Natural killer cell (primary cell): Measurements from ENCODE around the gene SETX. TPM values are rescaled to one million over a fixed set of nuclear protein-coding genes. Genes with fewer than 3 reads are reported as not detected.

Experiments used
- ATAC-seq, 3 donors: fragments of 150-1000 bp in 2 of 3; fragments of 200-7000 bp in 1 of 3; cut with Tn5 transposase; 1 replicate in 1 of 3; 2 replicates in 2 of 3; pipeline ENCODE4 v1.10.0; 2021; ENCODE audit warnings: mild to moderate bottlenecking in 2 of 3, moderate library complexity in 2 of 3
- DNase-seq, 2 donors: peaks; one replicate each; pipeline versions ENCODE4 v3.0.0 to v3.0.0-alpha.2; 2013 to 2021; ENCODE audit warnings: mixed read lengths in 1 of 2
- H3K27ac ChIP-seq: one replicate; pipeline ENCODE4 v1.5.1; 2013; ENCODE audit warnings: mild to moderate bottlenecking, low read length
- H3K27me3 ChIP-seq: one replicate; pipeline ENCODE4 v1.6.1; 2013; ENCODE audit warnings: low read length; ENCODE audit not compliant: control insufficient read depth, insufficient read depth
- H3K36me3 ChIP-seq: one replicate; pipeline ENCODE4 v1.6.1; 2013; ENCODE audit warnings: low read length; ENCODE audit not compliant: control insufficient read depth, insufficient read depth
- H3K4me1 ChIP-seq: one replicate; pipeline ENCODE4 v1.6.1; 2013; ENCODE audit warnings: low read length; ENCODE audit not compliant: control insufficient read depth, insufficient read depth
- H3K4me3 ChIP-seq: one replicate; pipeline ENCODE4 v1.5.1; 2013; ENCODE audit warnings: low read length
- H3K9me3 ChIP-seq: one replicate; pipeline ENCODE4 v1.6.1; 2013; ENCODE audit warnings: low read length; ENCODE audit not compliant: control insufficient read depth, insufficient read depth
- H3K27ac Mint-ChIP-seq, 2 donors: one replicate each; pipeline ENCODE4 v1.8.0; 2022; ENCODE audit warnings: mild to moderate bottlenecking in 2 of 2, mixed read lengths in 2 of 2, moderate library complexity in 1 of 2
- H3K27me3 Mint-ChIP-seq, 2 donors: one replicate each; pipeline ENCODE4 v1.8.0; 2022; ENCODE audit warnings: low read depth in 2 of 2, mixed read lengths in 2 of 2
- H3K36me3 Mint-ChIP-seq: one replicate; pipeline ENCODE4 v1.8.0; 2022; ENCODE audit warnings: mixed read lengths
- H3K4me1 Mint-ChIP-seq, 2 donors: one replicate each; pipeline ENCODE4 v1.8.0; 2022; ENCODE audit warnings: mixed read lengths in 2 of 2
- H3K4me3 Mint-ChIP-seq: one replicate; pipeline ENCODE4 v1.8.0; 2022; ENCODE audit warnings: mild to moderate bottlenecking, moderate library complexity, mixed read lengths
- H3K9me3 Mint-ChIP-seq, 2 donors: one replicate each; pipeline ENCODE4 v1.8.0; 2022; ENCODE audit warnings: mixed read lengths in 2 of 2
- WGBS: methylation state at CpG from one replicate; pipeline ENCODE4 v1.1.7; 2013; ENCODE audit warnings: missing lambda C conversion rate; ENCODE audit not compliant: insufficient coverage; 5-methylcytosine and 5-hydroxymethylcytosine counted together
- intact Hi-C: fragments of 100-400 bp; cut with micrococcal nuclease; formaldehyde crosslinking; loops from one replicate; pipeline ENCODE4 v1.14.2; 2022
- total RNA-seq, 4 donors: library from RNA; stranded (reverse); fragments of 120-200 nt in 1 of 4; gene quantifications; one replicate each; pipeline versions ENCODE4 v1.2.3 to v1.2.4, GENCODE V29; 2013 to 2022
- TF ChIP-seq, protein P1 (sequence below): fragments of 200-600 bp; IDR thresholded peaks from one replicate; pipeline ENCODE4 v1.8.0; 2022; ENCODE audit warnings: antibody characterized with exemption

The SETX gene
- total RNA-seq, 3 donors from 2014 or later (not counting 1 experiment from before 2014, with no cell fraction given): 85.3 to 109 (median 97.7) TPM

DNA sequence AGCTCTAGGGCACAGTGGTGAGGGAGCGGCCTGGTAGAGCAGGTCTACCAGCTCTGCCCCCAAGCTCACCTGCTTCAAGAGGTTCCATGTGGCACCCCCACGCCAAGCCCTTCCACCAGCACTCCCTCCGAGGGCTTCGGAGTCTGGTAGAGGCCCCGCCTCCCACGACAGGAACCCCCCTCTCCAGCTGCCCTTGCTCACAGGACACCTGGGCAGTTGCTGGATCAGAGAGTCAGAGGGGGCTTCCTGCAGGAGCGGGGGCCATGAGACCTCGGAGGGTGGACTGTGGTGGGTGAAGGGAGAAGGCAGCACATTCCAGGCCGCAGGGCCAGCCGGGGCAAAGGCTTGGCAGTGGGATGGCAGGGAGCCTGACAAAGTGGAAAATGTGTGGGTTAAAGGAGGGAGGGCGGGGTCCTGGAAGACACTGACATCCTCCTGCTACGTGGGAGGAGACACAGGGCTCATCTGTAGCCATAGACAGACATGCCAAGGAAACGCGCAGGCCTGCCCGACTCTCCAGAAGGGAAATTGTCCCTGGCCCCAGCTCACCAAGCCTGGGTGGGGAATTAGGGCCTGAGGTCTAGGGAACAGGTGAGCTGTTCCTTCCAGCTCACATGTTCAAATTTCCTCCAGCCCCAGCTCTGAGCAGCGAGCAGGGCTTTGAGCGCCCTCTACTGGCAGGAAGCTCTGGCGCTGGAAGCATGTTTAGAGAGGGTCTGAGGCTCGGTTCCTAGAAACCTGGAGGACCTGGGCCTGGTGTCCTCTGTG, 118.7 kb downstream of the SETX start:
- intact Hi-C loops: loop anchor here (1.0 to 5.0 kb wide), 2 partner anchors 69 to 474 kb away; no protein-coding TSS in a partner anchor
- ATAC-seq: no peak
- peak; percentile 71 to 90 for DNase-seq
- Histone ChIP-seq H3K27ac (no peak overlapping the region), H3K9me3 (no peaks in the 10 kb centered on the region), H3K4me1 (peaks cover 18% of the 10 kb centered on the region), H3K36me3 (no peaks in the 10 kb centered on the region), H3K4me3 (no peak overlapping the region), H3K27me3 (no peaks in the 10 kb centered on the region)
- peak overlapping the region; percentile 6 for H3K4me3 Mint-ChIP-seq
- H3K36me3 Mint-ChIP-seq: no peaks in the 10 kb centered on the region
- H3K27ac Mint-ChIP-seq: no peak overlapping the region
- H3K9me3 Mint-ChIP-seq: no peaks in the 10 kb centered on the region
- no peaks in the 10 kb centered on the region for H3K27me3 Mint-ChIP-seq
- H3K4me1 Mint-ChIP-seq: peaks cover under 1 to 4% of the 10 kb centered on the region in 2 donors
- WGBS: 52% methylated on average over 18 of the region's 19 CpGs
- TF ChIP-seq, protein P1, sequence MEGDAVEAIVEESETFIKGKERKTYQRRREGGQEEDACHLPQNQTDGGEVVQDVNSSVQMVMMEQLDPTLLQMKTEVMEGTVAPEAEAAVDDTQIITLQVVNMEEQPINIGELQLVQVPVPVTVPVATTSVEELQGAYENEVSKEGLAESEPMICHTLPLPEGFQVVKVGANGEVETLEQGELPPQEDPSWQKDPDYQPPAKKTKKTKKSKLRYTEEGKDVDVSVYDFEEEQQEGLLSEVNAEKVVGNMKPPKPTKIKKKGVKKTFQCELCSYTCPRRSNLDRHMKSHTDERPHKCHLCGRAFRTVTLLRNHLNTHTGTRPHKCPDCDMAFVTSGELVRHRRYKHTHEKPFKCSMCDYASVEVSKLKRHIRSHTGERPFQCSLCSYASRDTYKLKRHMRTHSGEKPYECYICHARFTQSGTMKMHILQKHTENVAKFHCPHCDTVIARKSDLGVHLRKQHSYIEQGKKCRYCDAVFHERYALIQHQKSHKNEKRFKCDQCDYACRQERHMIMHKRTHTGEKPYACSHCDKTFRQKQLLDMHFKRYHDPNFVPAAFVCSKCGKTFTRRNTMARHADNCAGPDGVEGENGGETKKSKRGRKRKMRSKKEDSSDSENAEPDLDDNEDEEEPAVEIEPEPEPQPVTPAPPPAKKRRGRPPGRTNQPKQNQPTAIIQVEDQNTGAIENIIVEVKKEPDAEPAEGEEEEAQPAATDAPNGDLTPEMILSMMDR: peak; percentile 94

DNA sequence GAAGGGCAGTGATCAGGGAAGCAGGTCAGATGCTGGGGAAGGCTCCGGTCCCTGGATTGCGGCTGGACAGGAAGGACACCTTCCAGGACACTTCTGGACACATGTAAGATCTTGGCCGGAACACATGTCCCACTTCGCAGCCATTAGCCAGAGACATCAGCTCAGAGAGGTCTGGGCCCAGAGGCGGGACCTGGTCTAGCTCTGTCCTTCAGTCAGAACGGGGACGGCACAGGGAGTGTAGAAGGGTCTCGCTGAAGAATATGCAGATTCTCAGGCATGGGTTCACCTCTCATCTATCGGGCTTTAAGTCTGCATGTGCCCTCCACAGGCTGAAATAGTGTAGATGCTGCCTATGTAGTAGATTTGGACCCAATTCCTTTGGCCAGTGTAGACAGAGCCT, 119.7 kb downstream of the SETX start:
- Histone ChIP-seq H3K27me3 (no peaks in the 10 kb centered on the region), H3K36me3 (no peaks in the 10 kb centered on the region), H3K9me3 (no peaks in the 10 kb centered on the region), H3K27ac (no peak overlapping the region), H3K4me3 (no peak overlapping the region), H3K4me1 (peaks cover 10% of the 10 kb centered on the region)
- Mint-ChIP-seq H3K27ac (no peak overlapping the region), H3K36me3 (no peaks in the 10 kb centered on the region), H3K4me1 (peaks cover 0 to 4% of the 10 kb centered on the region in 2 donors), H3K27me3 (no peaks in the 10 kb centered on the region), H3K9me3 (no peaks in the 10 kb centered on the region), H3K4me3 (no peak overlapping the region)
- DNase-seq (no peak), ATAC-seq (no peak)
- TF ChIP-seq, protein P1: no peak
- WGBS: 93% methylated on average over 9 of the region's 9 CpGs
- intact Hi-C loops: loop anchor here (5.0 kb wide), 1 partner anchor 68 kb away; no protein-coding TSS in a partner anchor

DNA sequence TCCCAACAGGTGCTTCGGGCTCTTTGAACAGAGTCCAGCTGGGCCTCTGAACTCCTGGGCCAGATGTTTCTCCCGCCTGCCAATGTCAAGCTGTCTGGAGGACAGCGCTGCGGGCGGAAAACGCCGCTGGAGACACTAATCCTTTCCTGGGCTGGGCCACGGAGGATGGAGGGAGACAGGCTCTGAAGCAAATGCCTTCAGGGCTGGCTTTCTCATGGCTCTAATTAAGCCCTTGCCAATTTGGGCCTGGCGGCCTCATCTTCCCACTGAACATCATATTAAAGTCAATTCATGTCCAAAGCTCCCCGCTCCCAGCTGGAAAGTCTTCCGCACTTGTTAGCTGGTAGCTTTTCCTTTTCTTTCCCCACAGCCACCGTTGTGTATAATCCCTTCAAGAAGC, 120.3 kb downstream of the SETX start:
- TF ChIP-seq, protein P1: no peak
- intact Hi-C loops: no loop called here
- H3K9me3 Mint-ChIP-seq: no peaks in the 10 kb centered on the region
- no peaks in the 10 kb centered on the region for H3K36me3 Mint-ChIP-seq
- Histone ChIP-seq H3K36me3 (no peaks in the 10 kb centered on the region), H3K27me3 (no peaks in the 10 kb centered on the region), H3K9me3 (no peaks in the 10 kb centered on the region), H3K4me1 (peaks cover 7% of the 10 kb centered on the region), H3K27ac (no peak overlapping the region), H3K4me3 (no peak overlapping the region)
- H3K27ac Mint-ChIP-seq: no peak overlapping the region
- DNase-seq: no peak
- peaks cover 0 to 4% of the 10 kb centered on the region in 2 donors for H3K4me1 Mint-ChIP-seq
- ATAC-seq: no peak
- 92% methylated on average over 12 of the region's 12 CpGs for WGBS
- H3K27me3 Mint-ChIP-seq: no peaks in the 10 kb centered on the region
- no peak overlapping the region for H3K4me3 Mint-ChIP-seq
